GM19467 (cell line): ENCODE data around the gene RBM8A.

Experiments used
- ATAC-seq: cut with Tn5 transposase; IDR thresholded peaks from one replicate; pipeline ENCODE4 v1.9.1; 2021; ENCODE audit warnings: mild to moderate bottlenecking, moderate library complexity; ENCODE audit not compliant: unreplicated experiment

Gene RBM8A

GRCh38 chr1:145918144-145918991 lies 8.9 kb downstream of the RBM8A start, which contains the start of gene PEX11B:
Gene PEX11B (minus strand): TSS chr1:145918717. CDS start chr1:145918688, 29 bp downstream.
- peak; percentile 54 for ATAC-seq

DNA sequence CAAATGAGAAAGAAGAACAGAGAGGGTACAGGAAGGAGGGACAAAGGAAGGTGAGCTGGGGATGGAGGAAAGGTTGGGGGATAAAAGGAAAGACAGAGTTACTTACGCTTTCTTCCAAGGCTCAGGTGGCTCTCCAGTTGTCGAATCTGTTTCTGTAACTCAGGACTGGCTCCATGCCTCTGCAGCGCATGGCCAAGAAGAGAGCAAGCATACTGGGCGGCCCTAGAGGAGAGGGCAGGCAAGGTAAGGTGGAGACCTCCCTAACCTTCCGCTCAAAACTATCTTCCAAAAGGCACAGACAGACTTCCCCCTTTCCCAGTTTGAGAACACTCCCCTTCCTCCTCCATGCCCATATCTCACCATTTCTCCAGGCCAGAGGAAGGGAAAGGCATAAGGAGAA lies 9.7 kb downstream of the RBM8A start:
- ATAC-seq: no peak

GRCh38 chr1:145916745-145917144 lies 10.5 kb downstream of the RBM8A start:
- ATAC-seq: no peak

- ATAC-seq: no peak
These were observed 15.1 kb downstream of the RBM8A start for GRCh38 chr1:145912128-145912641.

GRCh38 chr1:145908653-145909052 lies 18.6 kb downstream of the RBM8A start:
- ATAC-seq: no peak

GRCh38 chr1:145906954-145907753 lies 20.1 kb downstream of the RBM8A start:
- no peak for ATAC-seq

DNA sequence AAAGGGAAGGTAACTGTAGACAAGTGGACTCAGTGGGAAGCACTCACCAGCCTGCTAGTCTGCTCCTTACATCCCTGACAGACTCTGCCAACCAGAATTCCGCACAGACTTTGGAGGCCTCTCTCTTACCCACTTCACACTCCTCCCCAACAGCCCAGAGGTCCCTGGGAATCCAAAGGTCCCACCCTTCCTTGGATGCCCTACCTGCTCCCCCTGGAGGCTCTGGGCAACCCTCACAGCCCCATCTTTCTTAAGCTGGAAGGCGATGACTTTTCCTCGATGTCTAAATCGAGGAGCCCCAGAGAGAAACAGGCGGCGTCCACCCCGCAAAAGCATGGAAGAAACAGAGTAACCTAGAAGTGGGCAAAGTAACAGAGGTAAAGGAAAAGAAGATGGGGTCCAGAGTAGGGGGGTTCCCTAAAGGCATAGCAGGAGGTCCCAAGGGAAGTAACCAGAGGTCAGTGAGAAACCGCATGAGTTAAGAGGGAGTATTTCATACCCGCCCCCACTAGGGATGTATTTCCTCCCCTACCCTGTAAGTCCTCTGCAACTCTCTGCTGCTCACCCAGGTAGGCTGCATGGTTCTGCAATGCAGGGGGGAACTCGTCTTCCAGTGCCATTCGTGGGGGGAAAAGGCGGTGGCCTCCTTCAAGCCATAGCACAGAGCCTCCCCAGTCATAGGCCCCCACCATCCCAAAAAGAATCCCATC lies 25.8 kb downstream of the RBM8A start:
- ATAC-seq: no peak

GRCh38 chr1:145898756-145899155 lies 28.5 kb downstream of the RBM8A start:
- no peak for ATAC-seq

DNA sequence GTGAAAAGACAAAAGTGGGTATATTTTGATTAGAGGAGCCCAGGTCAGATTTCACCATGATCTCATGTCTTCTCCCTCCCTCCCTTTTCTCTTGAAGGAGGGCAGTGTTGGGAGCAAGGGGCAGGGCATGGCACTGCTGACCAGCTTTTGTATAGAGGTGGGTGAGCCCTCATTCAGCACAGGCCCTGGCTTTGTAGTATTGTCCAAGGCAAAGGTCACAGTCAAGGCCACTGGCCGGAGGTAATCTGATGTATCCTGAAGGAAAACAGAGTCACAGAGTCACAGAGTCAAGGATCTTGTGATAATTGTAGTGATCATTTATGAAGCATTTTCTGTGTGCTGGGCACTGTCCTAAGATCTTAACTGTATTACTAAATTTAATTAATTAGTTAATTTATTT lies 29.3 kb downstream of the RBM8A start:
- no peak for ATAC-seq

DNA sequence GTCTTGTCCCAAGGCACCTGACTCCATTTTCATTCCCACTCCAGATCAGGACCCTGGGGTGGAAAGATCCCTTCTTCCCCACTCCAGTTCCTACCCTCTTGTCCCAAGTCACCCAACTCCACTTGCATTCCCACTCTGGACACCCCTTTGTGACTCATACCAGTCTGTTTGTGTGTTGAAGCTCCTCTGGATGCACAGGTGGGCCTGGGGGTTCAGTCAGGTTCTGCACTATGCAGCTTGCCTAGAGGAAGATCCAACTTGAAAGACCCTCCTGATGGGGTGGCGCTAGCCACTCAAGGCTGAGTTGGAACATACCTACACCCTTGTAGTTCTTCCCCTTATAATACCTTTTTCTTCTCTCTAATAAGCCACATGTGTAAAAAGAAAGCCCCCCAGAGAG lies 31.8 kb downstream of the RBM8A start:
- ATAC-seq: no peak

DNA sequence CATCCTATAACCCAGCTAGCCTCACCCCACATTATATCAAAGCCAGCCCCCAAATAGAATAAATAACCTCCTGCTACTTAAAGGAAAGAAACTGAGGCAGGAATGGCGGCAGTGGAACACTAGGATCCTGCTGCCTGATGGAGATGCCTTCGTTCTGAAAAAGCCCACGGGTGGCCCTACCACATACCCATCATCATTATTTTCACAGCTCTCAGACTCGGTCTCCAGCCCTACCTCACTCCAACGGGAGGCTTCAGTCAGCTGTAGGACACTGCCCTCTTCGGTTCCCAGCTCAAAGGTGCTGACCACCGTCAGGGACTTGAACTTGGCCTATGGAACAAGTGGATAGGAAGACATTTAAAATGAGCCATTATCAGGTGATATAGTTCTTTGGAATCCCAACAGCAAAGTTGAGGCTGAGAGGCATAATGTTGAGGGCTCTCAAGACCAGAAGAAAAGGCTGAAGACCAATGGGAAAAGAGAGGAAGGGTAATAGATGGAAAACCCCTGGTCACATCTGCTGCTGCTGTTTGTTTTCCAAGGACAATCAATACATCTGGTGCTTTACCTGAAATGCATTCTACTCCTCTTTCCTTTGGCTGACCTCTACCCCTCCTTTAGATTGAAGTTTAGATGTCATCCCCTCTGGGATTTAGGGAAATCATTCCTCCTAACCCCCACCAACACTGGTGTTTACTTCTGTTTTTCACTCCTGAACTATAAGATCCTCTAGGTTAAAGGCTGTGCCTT lies 33.8 kb downstream of the RBM8A start:
- ATAC-seq: no peak

- no peak for ATAC-seq
These were observed 34.7 kb downstream of the RBM8A start for GRCh38 chr1:145892486-145893087.

DNA sequence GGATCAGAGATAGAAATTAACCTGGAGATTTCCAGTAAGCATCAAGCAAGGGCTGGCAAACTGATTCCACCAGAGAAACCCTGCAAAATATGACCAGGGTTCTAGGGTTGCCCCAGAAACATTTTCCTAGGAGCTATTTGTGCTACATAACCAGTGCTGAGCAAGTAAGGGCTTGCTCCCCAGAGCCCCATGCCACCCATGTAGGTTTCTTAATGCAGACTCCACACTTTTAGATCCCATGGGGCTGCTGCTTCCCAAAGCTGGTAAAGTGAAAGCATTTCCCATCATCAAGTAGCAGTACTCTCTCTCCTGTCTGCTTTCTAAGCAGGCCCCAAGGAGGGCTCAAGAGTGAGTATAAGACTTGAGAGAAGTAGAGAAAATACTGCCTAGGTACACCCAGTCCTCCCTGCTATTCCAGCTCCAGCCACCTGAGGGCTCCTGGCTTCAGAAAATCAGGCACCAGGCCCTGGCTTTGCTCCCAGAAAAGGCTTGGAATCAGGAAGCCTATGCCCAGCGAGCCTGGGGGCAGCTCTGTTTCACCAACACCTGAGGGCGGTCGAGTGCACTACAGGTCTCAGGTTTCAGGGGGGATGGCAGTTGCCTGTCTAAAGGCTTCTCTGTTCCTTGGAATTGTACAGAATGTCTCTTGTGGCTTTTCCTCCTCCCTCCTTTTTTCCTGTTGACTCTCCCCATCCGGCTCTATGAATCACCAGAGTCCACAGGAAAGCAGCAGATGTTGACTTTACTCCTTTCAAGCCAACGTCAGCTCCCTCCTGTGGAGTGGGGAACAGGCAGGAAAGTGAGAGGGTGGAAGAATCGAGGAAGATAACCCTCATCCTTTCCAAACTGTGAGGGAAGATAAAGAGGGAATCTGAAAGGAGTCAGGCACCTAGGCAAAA lies 35.4 kb downstream of the RBM8A start:
- no peak for ATAC-seq

DNA sequence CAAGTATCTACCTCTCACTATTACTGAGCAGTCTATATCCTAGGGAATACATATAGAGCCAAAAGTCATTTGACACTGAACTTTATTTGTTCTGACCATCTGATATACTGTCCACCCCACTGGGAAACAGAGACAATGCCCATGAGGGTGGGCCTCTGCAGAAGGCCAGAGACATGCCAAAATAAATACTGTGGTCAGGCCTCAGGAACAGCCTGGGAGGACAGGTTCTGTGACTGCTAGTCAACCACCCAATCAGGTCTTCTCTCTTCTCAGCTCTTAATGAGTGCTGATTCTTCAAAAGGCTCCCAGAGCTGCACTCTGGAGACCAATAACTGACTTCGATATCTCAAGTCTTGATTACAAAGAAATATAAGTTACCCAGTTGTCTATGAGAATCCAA lies 36.1 kb downstream of the RBM8A start:
- no peak for ATAC-seq

GRCh38 chr1:145889722-145890121 lies 37.6 kb downstream of the RBM8A start:
- no peak for ATAC-seq

DNA sequence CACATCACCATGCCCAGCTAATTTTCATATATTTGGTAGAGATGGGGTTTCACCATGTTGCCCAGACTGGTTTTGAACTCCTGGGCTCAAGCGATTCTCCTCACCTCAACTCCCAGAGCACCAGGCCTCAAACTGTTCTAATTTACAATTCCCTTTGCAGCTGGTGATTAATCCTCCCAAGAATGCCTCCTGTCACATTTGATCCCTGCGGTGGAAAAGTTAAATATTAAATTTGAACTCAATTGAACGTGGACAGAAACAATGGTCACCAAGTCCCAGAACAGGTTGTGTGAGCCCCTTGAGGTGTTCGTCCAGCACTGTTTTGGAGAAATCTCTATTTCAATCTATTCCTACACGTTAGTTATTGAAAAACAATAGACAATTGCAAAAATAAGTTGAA lies 39.7 kb downstream of the RBM8A start:
- ATAC-seq: no peak

DNA sequence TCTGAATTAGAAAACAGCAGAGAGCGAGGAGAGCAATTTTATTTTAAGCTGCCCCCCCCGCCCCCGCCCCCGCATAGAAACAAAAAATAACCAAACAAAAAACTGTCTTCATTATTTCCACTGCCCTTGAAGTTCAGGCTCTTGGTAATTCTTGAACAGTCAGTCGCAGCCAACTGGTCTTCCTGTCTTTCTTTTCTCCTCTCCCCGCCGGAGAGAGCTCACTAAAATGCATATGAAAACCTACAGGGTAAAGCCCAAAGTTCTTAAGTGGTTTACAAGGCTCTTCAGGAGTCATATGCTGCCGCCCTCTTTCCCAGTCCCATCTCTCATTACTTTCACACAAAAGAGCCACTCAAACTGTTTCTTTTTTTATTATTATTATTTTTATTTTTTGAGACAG lies 40.5 kb downstream of the RBM8A start:
- no peak for ATAC-seq

- ATAC-seq: no peak
These were observed 40.9 kb downstream of the RBM8A start for GRCh38 chr1:145886390-145886789.

GRCh38 chr1:145885738-145886287 lies 41.5 kb downstream of the RBM8A start, which contains the start of gene ANKRD35:
Gene ANKRD35 (minus strand): TSS chr1:145885866. CDS start chr1:145885758, 108 bp downstream.
- peak; percentile 99 for ATAC-seq
